SIG-M5 treated with dmso at 0.1 percent for 504 hours (cell line): ENCODE results near the gene OR2H2.

Experiments
- DNase-seq: peaks from one replicate; lab custom pipeline; 2025; ENCODE audit not compliant: unreplicated experiment; lab: John Stamatoyannopoulos, UW

Gene OR2H2

GRCh38 chr6:29591677-29592076 lies 6.8 kb downstream of the OR2H2 start:
- DNase-seq = no peak

- no peak for DNase-seq
Measured at GRCh38 chr6:29593199-29593855, 8.4 kb downstream of the OR2H2 start.

- DNase-seq = no peak
Measured at GRCh38 chr6:29596381-29596900, 11.5 kb downstream of the OR2H2 start.

DNA sequence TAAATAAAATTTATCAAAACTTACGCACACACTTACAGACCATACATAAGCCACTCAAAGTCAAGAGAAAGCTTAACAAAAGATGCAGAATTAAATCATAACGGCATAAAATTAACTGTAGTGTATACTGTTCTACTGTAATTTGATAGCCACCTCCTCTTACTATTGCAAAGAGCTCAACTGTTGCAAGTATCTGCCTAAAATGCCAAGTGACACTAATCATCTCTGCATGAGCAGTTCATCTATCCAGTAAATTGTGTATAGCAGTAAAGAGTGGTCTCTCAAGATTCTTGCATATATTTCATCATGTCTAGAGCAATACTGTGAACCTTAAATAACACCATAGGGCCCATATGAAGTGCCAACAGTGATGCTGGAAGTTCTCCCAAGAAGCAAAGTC lies 12.3 kb downstream of the OR2H2 start:
- no peak for DNase-seq

DNA sequence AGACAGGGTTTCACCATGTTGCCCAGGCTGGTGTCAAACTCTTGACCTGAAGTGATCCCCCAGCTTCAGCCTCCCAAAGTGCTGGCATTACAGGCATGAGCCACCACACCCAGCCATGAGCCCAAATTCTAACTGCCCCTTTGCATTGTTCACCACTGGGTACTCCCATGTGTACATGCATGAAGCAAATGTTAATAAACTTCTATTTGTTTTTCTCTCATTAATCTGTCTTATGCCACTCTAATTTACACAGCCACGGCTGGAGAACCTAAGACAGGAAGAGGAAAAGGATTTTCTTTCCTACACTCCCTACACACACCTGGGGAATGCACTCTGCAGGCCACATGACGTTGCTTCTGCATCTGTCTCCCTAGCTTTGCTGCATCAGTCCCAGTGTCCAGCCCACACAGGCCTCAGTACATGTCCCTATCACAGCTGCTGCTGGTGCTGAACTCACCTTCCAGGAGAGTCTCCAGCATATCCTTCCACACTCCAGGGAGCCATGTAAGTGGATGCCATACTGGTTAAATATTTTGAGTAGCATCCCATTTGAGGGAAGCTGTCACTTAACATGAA lies 13.3 kb downstream of the OR2H2 start:
- no peak for DNase-seq

DNA sequence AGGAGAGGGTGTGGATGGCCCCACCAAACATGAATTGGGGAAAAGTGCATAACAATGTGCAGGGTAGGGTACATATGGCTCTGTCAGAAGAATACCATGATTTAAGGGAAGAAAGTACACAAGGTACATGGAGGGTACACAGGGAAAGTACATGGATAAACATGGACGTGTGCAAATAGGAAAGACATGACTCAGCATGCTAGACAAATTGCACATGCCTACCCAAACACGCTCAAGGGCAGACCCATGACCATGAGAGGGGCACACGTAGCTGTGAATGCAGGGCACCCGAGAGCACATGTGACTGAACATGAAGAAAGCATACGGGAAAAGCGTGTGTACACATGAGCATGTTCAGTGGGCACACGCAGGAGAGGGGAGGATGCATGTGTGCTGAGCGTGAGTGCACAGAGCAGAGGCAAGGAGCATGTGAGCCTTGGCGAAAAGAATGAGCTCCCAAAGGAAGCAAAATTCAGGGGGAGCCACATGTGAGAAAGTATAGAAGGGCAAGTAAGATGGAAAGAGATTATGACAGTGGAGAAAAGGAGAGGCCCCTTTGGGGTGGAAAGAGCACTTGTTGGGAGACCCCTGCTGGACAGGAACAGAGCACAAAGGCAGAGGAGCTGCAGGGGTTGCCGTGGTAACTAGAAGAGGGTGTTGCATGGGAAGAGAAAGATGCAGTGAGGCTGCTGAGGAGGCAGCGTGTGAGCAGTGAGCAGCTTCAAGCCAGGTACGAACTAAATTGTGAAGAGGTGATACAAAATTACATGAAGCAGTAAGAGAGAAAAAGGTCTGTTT lies 17.8 kb downstream of the OR2H2 start:
- peak; percentile 28 for DNase-seq

- DNase-seq = no peak
Measured at GRCh38 chr6:29603456-29603855, 18.5 kb downstream of the OR2H2 start.

DNA sequence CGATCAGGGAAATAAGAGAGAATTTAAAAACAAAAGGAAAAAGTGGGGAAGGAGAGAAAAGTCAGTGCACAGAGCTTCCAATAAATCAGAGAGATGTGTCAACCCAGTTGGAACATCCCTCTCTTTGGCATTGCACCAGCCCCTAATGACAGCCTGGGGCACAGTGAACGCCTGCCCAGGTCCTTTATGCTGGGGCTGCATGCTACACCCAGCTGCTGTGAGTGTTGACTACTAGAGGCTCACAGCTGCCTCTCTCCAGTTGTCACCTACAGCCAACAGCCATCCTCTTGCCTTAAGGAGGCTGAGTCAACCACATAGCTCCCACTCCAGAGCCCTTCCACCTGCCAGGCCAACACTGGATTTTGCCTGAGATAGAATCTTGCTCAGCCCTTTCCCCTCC lies 19.0 kb downstream of the OR2H2 start:
- DNase-seq = no peak

GRCh38 chr6:29608131-29608530 lies 23.2 kb downstream of the OR2H2 start:
- DNase-seq = no peak

DNA sequence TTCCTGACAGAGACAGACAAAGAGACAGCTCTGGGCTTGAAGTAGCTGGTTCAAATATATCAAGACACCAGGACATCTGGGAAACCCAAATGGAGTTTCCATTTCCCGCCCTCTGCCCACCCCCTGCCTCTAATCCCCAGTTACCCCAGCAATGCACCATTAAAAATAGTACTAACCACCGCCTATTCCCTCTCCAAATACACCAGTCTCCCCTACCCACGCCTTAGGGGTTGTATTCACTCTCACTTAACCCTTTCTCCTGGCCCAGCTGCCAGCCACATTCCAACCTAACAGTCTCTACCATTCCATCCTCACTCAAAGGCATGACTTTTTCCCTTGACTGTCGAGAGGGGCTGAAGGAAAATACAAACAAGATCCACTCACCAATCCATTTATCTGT lies 25.6 kb downstream of the OR2H2 start:
- no peak for DNase-seq

DNA sequence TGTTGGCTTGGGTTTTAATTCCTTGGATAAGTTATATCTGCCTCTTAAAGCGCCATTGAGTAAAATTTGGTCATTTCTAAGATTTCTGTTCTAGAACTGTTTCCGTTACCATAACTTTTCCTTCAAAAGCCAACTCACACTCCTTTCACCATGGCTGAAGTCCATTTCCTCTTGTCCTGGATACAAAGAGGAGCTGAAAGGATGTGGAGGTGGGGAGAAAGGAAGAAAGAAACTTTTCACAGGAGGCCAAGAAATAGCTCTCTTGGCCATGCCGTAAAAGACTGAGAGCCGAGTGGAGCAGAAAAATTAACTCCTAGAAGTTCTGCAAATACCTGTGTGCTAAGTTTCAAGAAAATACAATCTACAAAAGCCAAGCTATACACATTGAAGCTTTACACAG lies 26.5 kb downstream of the OR2H2 start:
- no peak for DNase-seq

DNA sequence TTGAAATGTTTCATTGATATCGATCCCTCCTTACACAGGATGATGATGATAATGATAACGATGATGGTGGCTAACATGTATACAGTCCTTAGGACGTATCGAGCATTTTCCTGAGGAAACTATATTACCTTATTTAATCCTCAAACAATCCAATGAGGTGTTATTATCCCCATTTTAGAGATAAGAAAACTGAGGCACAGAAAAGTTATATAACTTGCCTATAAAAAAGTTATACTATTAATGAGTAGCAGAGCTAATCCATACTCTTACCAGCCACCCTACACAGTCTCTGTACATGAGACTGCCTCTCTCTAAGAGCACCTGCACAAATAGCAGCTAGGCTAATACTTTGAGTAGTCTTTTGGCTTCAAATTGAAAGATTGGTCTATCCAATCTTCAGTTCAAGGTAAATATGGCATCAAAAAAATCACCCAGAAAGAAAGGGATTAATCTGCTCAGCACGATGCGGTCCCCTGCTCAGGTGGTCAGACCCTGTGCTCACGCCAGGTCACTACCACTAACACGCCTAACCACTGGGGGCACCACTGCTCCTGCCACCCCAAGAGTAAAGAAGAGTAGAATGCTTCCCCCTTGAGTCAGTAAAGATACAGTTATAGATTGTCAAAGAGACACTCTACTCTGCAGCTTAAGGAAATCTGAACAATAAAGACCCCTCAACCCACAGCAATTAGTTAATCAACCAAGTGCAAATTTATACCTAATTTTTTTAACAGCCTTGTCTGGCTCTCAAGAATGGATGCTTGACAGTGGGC lies 33.0 kb downstream of the OR2H2 start:
- DNase-seq = no peak

GRCh38 chr6:29619578-29620160 lies 34.7 kb downstream of the OR2H2 start:
- no peak for DNase-seq

DNA sequence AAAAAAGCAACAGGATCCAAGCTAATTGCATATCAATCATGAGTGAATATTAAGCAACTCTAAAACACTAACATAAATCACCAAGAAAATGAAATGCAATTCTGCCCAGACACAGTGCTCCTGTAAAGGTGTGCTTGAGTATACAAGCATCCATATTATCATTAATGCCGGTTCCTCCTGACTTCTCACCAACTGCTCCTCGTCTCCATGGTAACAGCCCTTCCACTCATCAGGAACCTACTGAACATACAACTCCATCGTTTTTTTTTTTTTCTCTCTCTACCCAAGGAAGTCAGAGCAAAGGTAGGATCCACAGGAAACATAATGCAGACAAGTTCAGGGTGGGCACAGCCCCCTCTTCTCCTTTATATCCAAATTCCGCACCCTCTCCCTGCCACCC lies 35.7 kb downstream of the OR2H2 start:
- no peak for DNase-seq

- no peak for DNase-seq
Measured at GRCh38 chr6:29624520-29624961, 39.6 kb downstream of the OR2H2 start.

GRCh38 chr6:29625337-29625930 lies 40.5 kb downstream of the OR2H2 start:
- DNase-seq = no peak

- DNase-seq = no peak
Measured at GRCh38 chr6:29626948-29627754, 42.2 kb downstream of the OR2H2 start.

DNA sequence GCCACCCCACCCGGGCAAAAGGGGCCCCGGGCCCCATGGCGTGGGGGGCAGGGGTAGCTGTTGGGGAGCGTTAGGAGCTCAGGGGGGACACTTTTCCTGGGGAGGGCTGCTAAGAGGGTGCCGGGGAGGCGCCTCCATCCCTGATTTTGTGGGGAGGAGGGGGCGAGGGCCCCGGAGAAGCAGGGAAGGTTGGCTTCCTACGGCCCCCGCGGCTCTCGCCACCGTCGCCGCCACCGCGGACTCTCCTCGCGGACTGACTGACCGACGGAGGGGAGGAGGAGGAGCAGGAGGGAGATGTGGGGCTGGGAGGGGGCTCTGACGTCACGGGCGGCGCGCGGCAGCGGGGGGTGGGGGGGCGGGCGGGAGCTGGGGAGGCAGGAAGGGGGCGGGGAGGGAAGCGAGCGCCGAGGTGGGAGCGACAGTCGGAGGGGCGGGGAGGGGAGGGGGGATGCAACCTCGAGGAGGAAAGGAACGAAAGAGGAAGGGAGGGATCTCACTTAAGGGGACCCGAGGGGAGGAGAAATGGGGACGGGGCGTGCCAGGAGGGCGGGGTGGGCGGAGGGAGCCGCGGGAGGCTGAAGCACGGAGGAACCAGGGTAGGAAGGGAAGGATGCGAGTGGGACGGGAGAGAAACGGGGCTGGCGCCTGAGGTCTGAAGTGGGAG lies 43.0 kb downstream of the OR2H2 start:
- DNase-seq = peak; percentile 61
